Osteocyte (in vitro differentiated cells): ENCODE measurements around the gene IBA57. TPM values are rescaled to one million over a fixed set of nuclear protein-coding genes. Genes with fewer than 3 reads are reported as not detected.

ENCODE experiments used
- DNase-seq: peaks from one replicate; pipeline ENCODE4 v3.0.0; 2021; ENCODE audit warnings: mixed read lengths; ENCODE audit not compliant: unreplicated experiment; ENCODE audit errors: extremely low spot score
- H3K27ac Mint-ChIP-seq: one replicate; pipeline ENCODE4 v1.8.0; 2021; ENCODE audit warnings: mild to moderate bottlenecking, mixed read lengths; ENCODE audit not compliant: unreplicated experiment
- H3K27me3 Mint-ChIP-seq: one replicate; pipeline ENCODE4 v1.8.0; 2021; ENCODE audit warnings: mixed read lengths; ENCODE audit not compliant: unreplicated experiment
- H3K36me3 Mint-ChIP-seq: one replicate; pipeline ENCODE4 v1.8.0; 2021; ENCODE audit warnings: mixed read lengths; ENCODE audit not compliant: unreplicated experiment
- H3K4me1 Mint-ChIP-seq: one replicate; pipeline ENCODE4 v1.8.0; 2021; ENCODE audit warnings: mixed read lengths; ENCODE audit not compliant: unreplicated experiment
- H3K4me3 Mint-ChIP-seq: one replicate; pipeline ENCODE4 v1.8.0; 2021; ENCODE audit warnings: mild to moderate bottlenecking, moderate library complexity, mixed read lengths; ENCODE audit not compliant: unreplicated experiment
- H3K9me3 Mint-ChIP-seq: one replicate; pipeline ENCODE4 v1.8.0; 2021; ENCODE audit warnings: mixed read lengths; ENCODE audit not compliant: unreplicated experiment
- CTCF ChIP-seq: fragments of 200-600 bp; sonication (generic); IDR thresholded peaks from 2 replicates; pipeline ENCODE4 v1.5.0; 2021; ENCODE audit warnings: antibody characterized with exemption, mild to moderate bottlenecking, moderate library complexity
- total RNA-seq: library from RNA; stranded (reverse); gene quantifications from 2 replicates; pipeline ENCODE4 v1.2.1, GENCODE V29; 2021

Gene IBA57
- total RNA-seq, 1 donor from 2014 or later: 8.1 TPM

- no peak overlapping the region for H3K4me3 Mint-ChIP-seq
- H3K27me3 Mint-ChIP-seq: no peaks in the 10 kb centered on the region
- no peak overlapping the region for H3K27ac Mint-ChIP-seq
- H3K9me3 Mint-ChIP-seq: no peaks in the 10 kb centered on the region
- peaks cover 10% of the 10 kb centered on the region for H3K4me1 Mint-ChIP-seq
- no peak for DNase-seq
- TF ChIP-seq CTCF: no peak
- no peaks in the 10 kb centered on the region for H3K36me3 Mint-ChIP-seq
Observed at GRCh38 chr1:228160201-228160761, 5.3 kb upstream of the IBA57 start.

- Mint-ChIP-seq H3K4me1 (peaks cover 9% of the 10 kb centered on the region), H3K9me3 (no peaks in the 10 kb centered on the region), H3K27ac (no peak overlapping the region), H3K4me3 (no peak overlapping the region), H3K27me3 (no peaks in the 10 kb centered on the region), H3K36me3 (no peaks in the 10 kb centered on the region)
- no peak for DNase-seq
- TF ChIP-seq CTCF: no peak
Observed at GRCh38 chr1:228161362-228161761, 4.2 kb upstream of the IBA57 start.

GRCh38 chr1:228161866-228162265 lies 3.7 kb upstream of the IBA57 start:
- Mint-ChIP-seq H3K9me3 (no peaks in the 10 kb centered on the region), H3K36me3 (no peaks in the 10 kb centered on the region), H3K27ac (no peak overlapping the region), H3K4me3 (no peak overlapping the region), H3K4me1 (peaks cover 13% of the 10 kb centered on the region), H3K27me3 (no peaks in the 10 kb centered on the region)
- DNase-seq: no peak
- TF ChIP-seq CTCF: no peak

- peaks cover 15% of the 10 kb centered on the region for H3K4me1 Mint-ChIP-seq
- no peaks in the 10 kb centered on the region for H3K27me3 Mint-ChIP-seq
- H3K36me3 Mint-ChIP-seq: no peaks in the 10 kb centered on the region
- H3K9me3 Mint-ChIP-seq: no peaks in the 10 kb centered on the region
- no peak for TF ChIP-seq CTCF
- H3K27ac Mint-ChIP-seq: peak overlapping the region; percentile 54
- no peak for DNase-seq
- no peak overlapping the region for H3K4me3 Mint-ChIP-seq
Observed at GRCh38 chr1:228162286-228163006, 3.2 kb upstream of the IBA57 start.

GRCh38 chr1:228163007-228163753 lies 2.4 kb upstream of the IBA57 start:
- TF ChIP-seq CTCF: no peak
- Mint-ChIP-seq H3K36me3 (no peaks in the 10 kb centered on the region), H3K4me3 (no peak overlapping the region), H3K27ac (peak overlapping the region; percentile 97), H3K4me1 (peaks cover 20% of the 10 kb centered on the region), H3K27me3 (no peaks in the 10 kb centered on the region), H3K9me3 (no peaks in the 10 kb centered on the region)
- DNase-seq: no peak
